Mammary microvascular endothelial cell (primary cell): ENCODE data around the gene CDKN3. TPM values are rescaled to one million over a fixed set of nuclear protein-coding genes. Genes with fewer than 3 reads are reported as not detected.

Experiments used
- total RNA-seq: library from RNA; depleted of rRNA; stranded (reverse); fragments of >200 nt; gene quantifications from 2 replicates; pipeline ENCODE4 v1.2.3, GENCODE V29; 2015

The CDKN3 gene, protein sequence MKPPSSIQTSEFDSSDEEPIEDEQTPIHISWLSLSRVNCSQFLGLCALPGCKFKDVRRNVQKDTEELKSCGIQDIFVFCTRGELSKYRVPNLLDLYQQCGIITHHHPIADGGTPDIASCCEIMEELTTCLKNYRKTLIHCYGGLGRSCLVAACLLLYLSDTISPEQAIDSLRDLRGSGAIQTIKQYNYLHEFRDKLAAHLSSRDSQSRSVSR
- 67.5 and 85.0 TPM in 2 replicates for total RNA-seq

GRCh38 chr14:54396493-54397335, at the start of gene CDKN3:
CDKN3 (plus strand) TSS chr14:54397007; CDS start chr14:54397069, 62 bp downstream.

GRCh38 chr14:54440873-54441868, 44.4 kb downstream of the CDKN3 start, which contains the start of gene CNIH1:
CNIH1 (minus strand) TSS chr14:54441374; CDS start chr14:54441327, 47 bp downstream.

Other genes starting within 250 kb of the CDKN3 start
- 171 and 179 TPM in 2 replicates for gene CNIH1, start 44.4 kb downstream of the CDKN3 start, total RNA-seq
- gene GMFB, start 92.0 kb downstream of the CDKN3 start, total RNA-seq, result 32.8 and 38.0 TPM in 2 replicates
- gene CGRRF1, start 112.9 kb downstream of the CDKN3 start, total RNA-seq, result 11.0 and 12.1 TPM in 2 replicates
- gene SAMD4A, start 170.1 kb downstream of the CDKN3 start, total RNA-seq, result 45.6 and 50.7 TPM in 2 replicates